SK-N-SH treated with all-trans-retinoic acid at 6 μM for 48 hours (cell line): Measurements from ENCODE around the gene PXYLP1.

Source experiments
- ATAC-seq: fragments of 200-7000 bp; cut with Tn5 transposase; 3 replicates; pipeline ENCODE4 v1.9.1; 2020; ENCODE audit warnings: mild to moderate bottlenecking, moderate library complexity
- ARNTL ChIP-seq: fragments of 450-650 bp; formaldehyde crosslinking; IDR thresholded peaks from 2 replicates; pipeline ENCODE4 v1.5.0; 2020; ENCODE audit warnings: low read depth, mild to moderate bottlenecking, moderate library complexity, borderline replicate concordance
- BACH2 ChIP-seq: fragments of 250-450 bp; sonication (Bioruptor Pico); IDR thresholded peaks from 2 replicates; pipeline ENCODE4 v1.9.0; 2021; ENCODE audit warnings: mild to moderate bottlenecking, borderline replicate concordance
- CREB5 ChIP-seq: fragments of 250-450 bp; sonication (Bioruptor Pico); IDR thresholded peaks from 2 replicates; pipeline ENCODE4 v1.5.1; 2020; ENCODE audit warnings: low read depth, mild to moderate bottlenecking, moderate library complexity
- CSDC2 ChIP-seq: fragments of 250-450 bp; sonication (Bioruptor Pico); IDR thresholded peaks from 2 replicates; pipeline ENCODE4 v1.5.0; 2020; ENCODE audit warnings: mild to moderate bottlenecking, moderate library complexity
- CSRNP3 ChIP-seq: fragments of 250-450 bp; sonication (Bioruptor Pico); IDR thresholded peaks from 2 replicates; pipeline ENCODE4 v1.5.1; 2021; ENCODE audit warnings: mild to moderate bottlenecking, moderate library complexity
- ESRRG ChIP-seq: fragments of 250-450 bp; sonication (Bioruptor Pico); IDR thresholded peaks from 2 replicates; pipeline ENCODE4 v1.6.1; 2021; ENCODE audit warnings: mild to moderate bottlenecking
- ISL1 ChIP-seq: fragments of 250-450 bp; sonication (Bioruptor Pico); IDR thresholded peaks from 2 replicates; pipeline ENCODE4 v2.1.2; 2022; ENCODE audit warnings: mild to moderate bottlenecking, moderate library complexity
- OSR1 ChIP-seq: fragments of 250-450 bp; sonication (Bioruptor Pico); IDR thresholded peaks from 2 replicates; pipeline ENCODE4 v1.8.0; 2022; ENCODE audit warnings: moderate library complexity, mild to moderate bottlenecking, inconsistent platforms
- POU6F1 ChIP-seq: fragments of 250-450 bp; sonication (Bioruptor Pico); IDR thresholded peaks from 2 replicates; pipeline ENCODE4 v1.8.0; 2021; ENCODE audit warnings: low read depth, mild to moderate bottlenecking, moderate library complexity, borderline replicate concordance
- RARB ChIP-seq: fragments of 250-450 bp; sonication (Bioruptor Pico); IDR thresholded peaks from 2 replicates; pipeline ENCODE4 v1.8.0; 2021; ENCODE audit warnings: mild to moderate bottlenecking, moderate library complexity
- SNAI2 ChIP-seq: fragments of 250-450 bp; sonication (Bioruptor Pico); IDR thresholded peaks from 2 replicates; pipeline ENCODE4 v1.5.0; 2020; ENCODE audit warnings: mild to moderate bottlenecking, moderate library complexity
- TCF4 ChIP-seq: fragments of 250-450 bp; sonication (Bioruptor Pico); IDR thresholded peaks from 2 replicates; pipeline ENCODE4 v1.8.0; 2021; ENCODE audit warnings: mild to moderate bottlenecking, moderate library complexity, borderline replicate concordance
- TSHZ2 ChIP-seq: fragments of 250-450 bp; sonication (Bioruptor Pico); IDR thresholded peaks from 2 replicates; pipeline ENCODE4 v1.5.0; 2020; ENCODE audit warnings: mild to moderate bottlenecking, moderate library complexity
- ZC3H10 ChIP-seq: fragments of 250-450 bp; sonication (Bioruptor Pico); IDR thresholded peaks from 2 replicates; pipeline ENCODE4 v1.5.1; 2021; ENCODE audit warnings: mild to moderate bottlenecking, moderate library complexity
- ZFP3 ChIP-seq: fragments of 250-450 bp; sonication (Bioruptor Pico); IDR thresholded peaks from 2 replicates; pipeline ENCODE4 v1.5.0; 2020; ENCODE audit warnings: mild to moderate bottlenecking, moderate library complexity
- ZFP30 ChIP-seq: fragments of 450-650 bp; formaldehyde crosslinking; IDR thresholded peaks from 2 replicates; pipeline ENCODE4 v1.5.0; 2022; ENCODE audit warnings: mild to moderate bottlenecking, moderate library complexity
- ZNF565 ChIP-seq: fragments of 450-650 bp; formaldehyde crosslinking; conservative IDR thresholded peaks from 2 replicates; pipeline ENCODE4 v1.5.0; 2020; ENCODE audit warnings: low read depth, mild to moderate bottlenecking, moderate library complexity
- ZNF70 ChIP-seq: fragments of 450-650 bp; formaldehyde crosslinking; IDR thresholded peaks from 2 replicates; pipeline ENCODE4 v1.5.0; 2020; ENCODE audit warnings: mild to moderate bottlenecking, moderate library complexity
- ZNF8 ChIP-seq: fragments of 450-650 bp; formaldehyde crosslinking; IDR thresholded peaks from 2 replicates; pipeline ENCODE4 v1.5.0; 2020; ENCODE audit warnings: mild to moderate bottlenecking, moderate library complexity

PXYLP1 gene

GRCh38 chr3:141266797-141267555 lies 35.4 kb downstream of the PXYLP1 start:
- no peak for ATAC-seq

GRCh38 chr3:141267629-141268028 lies 36.0 kb downstream of the PXYLP1 start:
- no peak for ATAC-seq

More at GRCh38 chr3:141266797-141267555, 35.4 kb downstream of the PXYLP1 start:
- no peak for TF ChIP-seq ISL1
- no peak for TF ChIP-seq TSHZ2
- no peak for TF ChIP-seq POU6F1
- no peak for TF ChIP-seq ZNF8 (CRISPR knock-in tag)
- TF ChIP-seq BACH2 (CRISPR knock-in tag): no peak
- TF ChIP-seq OSR1 (CRISPR knock-in tag): no peak
- TF ChIP-seq ZNF565 (CRISPR knock-in tag): no peak
- TF ChIP-seq ZFP30 (CRISPR knock-in tag): no peak
- no peak for TF ChIP-seq ZNF70 (CRISPR knock-in tag)
- no peak for TF ChIP-seq ARNTL
- TF ChIP-seq CSDC2 (CRISPR knock-in tag): no peak
- TF ChIP-seq ZC3H10 (CRISPR knock-in tag): no peak

GRCh38 chr3:141268306-141268705 lies 36.7 kb downstream of the PXYLP1 start:
- ATAC-seq: peak; percentile 16; the same call in 1 of the 3 replicates
- TF ChIP-seq CREB5 (CRISPR knock-in tag) (no peak), TSHZ2 (no peak), ZC3H10 (CRISPR knock-in tag) (no peak), ZFP3 (CRISPR knock-in tag) (no peak)
- TF ChIP-seq, all 23 proteins: peak for 0

More at GRCh38 chr3:141267629-141268028, 36.0 kb downstream of the PXYLP1 start:
- TF ChIP-seq ZNF565 (CRISPR knock-in tag) (no peak), BACH2 (CRISPR knock-in tag) (no peak), RARB (no peak), CSRNP3 (CRISPR knock-in tag) (no peak), ESRRG (CRISPR knock-in tag) (no peak)

- no peak for ATAC-seq
- no peak for TF ChIP-seq OSR1 (CRISPR knock-in tag)
- no peak for TF ChIP-seq CREB5 (CRISPR knock-in tag)
- no peak for TF ChIP-seq SNAI2
- TF ChIP-seq CSRNP3 (CRISPR knock-in tag): no peak
- TF ChIP-seq CSDC2 (CRISPR knock-in tag): no peak
- TF ChIP-seq ISL1: no peak
- TF ChIP-seq ZFP3 (CRISPR knock-in tag): no peak
- no peak for TF ChIP-seq TCF4 (CRISPR knock-in tag)
Measured at GRCh38 chr3:141268791-141269190, 37.2 kb downstream of the PXYLP1 start.
